Neutrophil (primary cell): ENCODE data around the gene ENTPD6.

Source experiments
- H3K27ac ChIP-seq: fragments of 200-600 bp; sonication (generic); 2 replicates; pipeline ENCODE4 v1.5.1; 2016; ENCODE audit warnings: mild to moderate bottlenecking, moderate library complexity
- H3K27me3 ChIP-seq: fragments of 200-600 bp; sonication (generic); 2 replicates; pipeline ENCODE4 v1.6.0; 2016; ENCODE audit warnings: mild to moderate bottlenecking
- H3K36me3 ChIP-seq: fragments of 200-600 bp; sonication (generic); 2 replicates; pipeline ENCODE4 v1.5.1; 2017
- H3K4me1 ChIP-seq, 2 experiments: fragments of 200-600 bp in 1 of 2; sonication (generic) in 1 of 2; 1 replicate in 1 of 2; 2 replicates in 1 of 2; pipeline versions ENCODE4 v1.5.1 to v1.6.1; 2013 to 2016; ENCODE audit warnings: low read depth in 1 of 2, low read length in 1 of 2, mild to moderate bottlenecking in 1 of 2, moderate library complexity in 1 of 2; ENCODE audit not compliant: control insufficient read depth in 1 of 2, insufficient read depth in 1 of 2
- H3K4me3 ChIP-seq, 2 experiments: fragments of 200-600 bp in 1 of 2; sonication (generic) in 1 of 2; 1 replicate in 1 of 2; 2 replicates in 1 of 2; pipeline ENCODE4 v1.5.1; 2013 to 2016; ENCODE audit warnings: low read depth in 1 of 2, low read length in 1 of 2, mild to moderate bottlenecking in 1 of 2, moderate library complexity in 1 of 2
- H3K9me3 ChIP-seq: fragments of 200-600 bp; sonication (generic); 2 replicates; pipeline ENCODE4 v1.5.1; 2016
- CTCF ChIP-seq: fragments of 200-600 bp; sonication (generic); IDR thresholded peaks from 2 replicates; pipeline ENCODE4 v1.5.1; 2016; ENCODE audit warnings: antibody characterized with exemption

The ENTPD6 gene

DNA sequence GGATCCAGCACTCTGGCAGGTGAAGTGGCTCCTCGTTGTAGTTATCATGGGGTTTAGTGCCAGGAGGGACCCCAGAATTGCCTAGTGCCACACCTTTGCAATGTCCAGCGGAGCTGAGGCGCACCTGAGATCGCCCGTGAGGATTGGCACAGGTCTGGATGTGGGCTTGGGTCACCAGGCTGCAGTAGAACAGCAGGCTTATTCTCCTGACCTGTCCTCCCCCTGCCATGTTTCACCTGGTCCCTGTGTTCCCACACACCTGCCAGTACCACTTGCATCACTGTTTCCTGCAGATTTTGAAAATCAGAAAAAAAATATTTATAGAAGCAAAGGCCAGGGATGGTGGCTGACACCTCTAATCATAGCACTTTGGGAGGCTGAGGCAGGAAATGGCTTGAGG is 16.7 kb downstream of the ENTPD6 start:
- no peak for TF ChIP-seq CTCF
- H3K27me3 ChIP-seq: no peaks in the 10 kb centered on the region
- no peaks in the 10 kb centered on the region for H3K9me3 ChIP-seq
- H3K36me3 ChIP-seq: peaks cover 7% of the 10 kb centered on the region
- no peaks in the 10 kb centered on the region for H3K4me1 ChIP-seq
- no peak overlapping the region for H3K4me3 ChIP-seq
- no peak overlapping the region for H3K27ac ChIP-seq

DNA sequence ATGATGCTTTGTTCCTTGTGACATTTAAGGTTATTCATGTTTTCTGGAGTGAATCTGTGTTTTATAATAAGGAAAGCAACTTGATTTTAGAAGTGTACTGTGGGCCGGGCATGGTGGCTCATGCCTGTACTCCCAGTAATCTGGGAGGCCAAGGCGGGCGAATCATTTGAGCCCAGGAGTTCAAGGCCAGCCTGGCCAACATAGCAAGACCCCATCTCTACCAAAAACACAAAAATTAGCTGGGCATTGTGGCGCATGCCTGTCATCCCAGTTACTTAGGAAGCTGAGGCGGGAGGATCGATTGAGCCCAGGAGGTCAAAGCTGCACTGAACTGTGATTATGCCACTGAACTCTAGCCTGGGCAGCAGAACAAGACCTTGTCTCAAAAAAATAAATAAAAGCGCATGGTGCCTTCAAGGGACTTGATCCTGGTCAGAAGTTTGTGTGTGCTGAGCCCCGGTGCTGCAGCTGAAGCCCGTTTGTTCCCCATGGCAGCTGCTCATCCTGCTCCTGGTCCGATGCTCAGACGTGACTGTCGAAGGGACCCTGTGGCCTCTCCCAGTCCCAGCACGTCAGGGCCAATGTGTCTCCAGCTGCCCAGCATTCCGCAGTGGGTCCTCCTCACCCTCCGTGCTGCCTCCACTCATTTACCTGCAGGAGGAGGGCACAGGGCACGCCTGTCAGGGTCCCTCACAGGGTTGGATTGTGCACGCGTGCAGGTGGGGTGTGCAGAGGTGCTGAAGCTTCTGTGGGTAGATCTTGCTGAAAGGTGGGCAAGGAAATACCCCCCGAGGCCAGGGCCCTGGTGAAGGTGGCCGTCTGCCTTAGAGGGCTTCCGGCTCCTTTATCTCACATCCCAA is 18.3 kb downstream of the ENTPD6 start:
- peaks cover 12% of the 10 kb centered on the region for H3K36me3 ChIP-seq
- H3K9me3 ChIP-seq: no peaks in the 10 kb centered on the region
- TF ChIP-seq CTCF: no peak
- no peaks in the 10 kb centered on the region for H3K27me3 ChIP-seq
- H3K27ac ChIP-seq: no peak overlapping the region
- H3K4me1 ChIP-seq: no peaks in the 10 kb centered on the region
- H3K4me3 ChIP-seq: no peak overlapping the region

- Histone ChIP-seq H3K4me3 (no peak overlapping the region), H3K4me1 (no peaks in the 10 kb centered on the region), H3K27me3 (no peaks in the 10 kb centered on the region), H3K36me3 (peaks cover 12% of the 10 kb centered on the region), H3K9me3 (no peaks in the 10 kb centered on the region), H3K27ac (no peak overlapping the region)
- TF ChIP-seq CTCF: no peak
These were observed 18.9 kb downstream of the ENTPD6 start for GRCh38 chr20:25214426-25214790.

DNA sequence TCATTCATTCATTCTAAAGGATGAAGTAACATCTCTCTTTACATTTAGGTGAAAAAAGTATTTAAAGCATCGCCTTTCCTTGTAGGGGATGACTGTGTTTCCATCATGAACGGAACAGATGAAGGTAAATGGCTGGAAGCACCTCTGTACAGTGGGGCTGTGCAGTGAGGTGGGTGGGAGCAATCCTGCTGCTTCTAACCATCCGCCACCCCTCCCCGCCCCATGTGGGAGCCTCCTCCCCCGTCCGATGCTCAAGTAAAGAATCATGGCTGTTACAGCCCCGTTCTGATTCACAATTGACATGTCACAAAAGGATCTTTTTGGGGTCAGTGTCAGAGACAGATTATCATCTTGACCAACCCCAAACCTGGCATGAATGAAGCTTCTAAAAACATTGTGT is 19.3 kb downstream of the ENTPD6 start:
- Histone ChIP-seq H3K36me3 (peaks cover 12% of the 10 kb centered on the region), H3K27ac (no peak overlapping the region), H3K4me3 (no peak overlapping the region), H3K9me3 (no peaks in the 10 kb centered on the region), H3K27me3 (no peaks in the 10 kb centered on the region), H3K4me1 (no peaks in the 10 kb centered on the region)
- no peak for TF ChIP-seq CTCF

GRCh38 chr20:25215521-25215920 is 20.0 kb downstream of the ENTPD6 start:
- Histone ChIP-seq H3K36me3 (peaks cover 12% of the 10 kb centered on the region), H3K4me1 (no peaks in the 10 kb centered on the region), H3K9me3 (no peaks in the 10 kb centered on the region), H3K27ac (no peak overlapping the region), H3K27me3 (no peaks in the 10 kb centered on the region), H3K4me3 (no peak overlapping the region)
- no peak for TF ChIP-seq CTCF
